Measurements from ENCODE around the gene PNP. TPM values are rescaled to one million over a fixed set of nuclear protein-coding genes. Genes with fewer than 3 reads are reported as not detected.
"Not testable (repeated sequence)": the region's sequence is repeated elsewhere in the genome, so short reads cannot be mapped to it uniquely, and the experiment has no call there.

Gene PNP
- total and polyA plus RNA-seq, 2 experiments from 2014 or later = 15.6 to 22.2 TPM

DNA sequence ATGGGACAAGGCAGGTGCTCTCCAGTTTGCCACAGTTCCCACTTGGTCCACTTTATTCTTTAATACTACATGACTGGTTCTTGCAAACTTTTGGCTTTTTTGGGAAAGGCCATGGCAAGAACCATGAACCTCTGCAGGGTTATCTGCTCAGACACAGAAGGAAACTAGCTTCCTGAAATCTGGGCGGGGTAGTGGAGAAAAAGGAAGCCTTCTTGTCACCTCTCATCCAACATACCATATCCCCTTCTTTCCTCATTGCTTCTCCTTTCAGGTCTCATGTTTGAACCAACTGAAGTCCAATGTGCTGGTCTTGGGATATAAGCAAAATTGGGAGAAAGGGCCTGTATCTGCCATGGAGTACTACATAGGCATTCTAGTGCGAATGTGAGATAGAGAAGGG, 27.7 kb upstream of the PNP start:
- Histone ChIP-seq H3K9me3 (ENCODE audit: low read depth) (no peaks in the 10 kb centered on the region), H3K4me1 (ENCODE audit: low read depth) (no peaks in the 10 kb centered on the region), H3K27me3 (no peaks in the 10 kb centered on the region), H3K4me3 (no peak overlapping the region), H3K36me3 (peaks cover 5% of the 10 kb centered on the region), H3K27ac (no peak overlapping the region)
- TF ChIP-seq, protein P1, sequence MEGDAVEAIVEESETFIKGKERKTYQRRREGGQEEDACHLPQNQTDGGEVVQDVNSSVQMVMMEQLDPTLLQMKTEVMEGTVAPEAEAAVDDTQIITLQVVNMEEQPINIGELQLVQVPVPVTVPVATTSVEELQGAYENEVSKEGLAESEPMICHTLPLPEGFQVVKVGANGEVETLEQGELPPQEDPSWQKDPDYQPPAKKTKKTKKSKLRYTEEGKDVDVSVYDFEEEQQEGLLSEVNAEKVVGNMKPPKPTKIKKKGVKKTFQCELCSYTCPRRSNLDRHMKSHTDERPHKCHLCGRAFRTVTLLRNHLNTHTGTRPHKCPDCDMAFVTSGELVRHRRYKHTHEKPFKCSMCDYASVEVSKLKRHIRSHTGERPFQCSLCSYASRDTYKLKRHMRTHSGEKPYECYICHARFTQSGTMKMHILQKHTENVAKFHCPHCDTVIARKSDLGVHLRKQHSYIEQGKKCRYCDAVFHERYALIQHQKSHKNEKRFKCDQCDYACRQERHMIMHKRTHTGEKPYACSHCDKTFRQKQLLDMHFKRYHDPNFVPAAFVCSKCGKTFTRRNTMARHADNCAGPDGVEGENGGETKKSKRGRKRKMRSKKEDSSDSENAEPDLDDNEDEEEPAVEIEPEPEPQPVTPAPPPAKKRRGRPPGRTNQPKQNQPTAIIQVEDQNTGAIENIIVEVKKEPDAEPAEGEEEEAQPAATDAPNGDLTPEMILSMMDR (IDR thresholded peaks at IDR 0.05; ENCODE audit: low read depth, low read length) = no peak
- DNase-seq (ENCODE audit: low read depth in 1 of 2, low spot score in 1 of 2) = no peak

DNA sequence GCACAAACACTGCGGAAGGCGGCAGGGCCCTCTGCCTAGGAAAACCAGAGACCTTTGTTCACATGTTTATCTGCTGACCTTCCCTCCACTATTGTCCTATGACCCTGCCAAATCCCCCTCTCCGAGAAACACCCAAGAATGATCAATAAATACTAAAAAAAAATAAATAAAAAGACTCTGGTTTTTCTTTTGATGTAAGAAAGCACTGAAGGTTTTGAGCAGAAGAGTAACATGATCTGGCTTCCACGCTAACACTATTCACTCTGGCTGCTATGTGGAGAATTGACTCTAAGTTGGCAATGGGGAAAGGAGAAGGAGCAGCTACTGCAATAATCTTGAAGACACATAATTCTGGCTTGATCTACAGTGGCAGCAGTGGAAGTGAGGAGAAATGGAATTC, 25.6 kb upstream of the PNP start:
- not testable (repeated sequence) for H3K27me3 ChIP-seq

GRCh38 chr14:20446889-20447288, 22.3 kb upstream of the PNP start:
- H3K27ac ChIP-seq = no peak overlapping the region
- H3K27me3 ChIP-seq = no peaks in the 10 kb centered on the region
- no peaks in the 10 kb centered on the region for H3K9me3 ChIP-seq (ENCODE audit: low read depth)
- H3K36me3 ChIP-seq = peaks cover 43% of the 10 kb centered on the region
- TF ChIP-seq, protein P1 (IDR thresholded peaks at IDR 0.05; ENCODE audit: low read depth, low read length) = no peak
- no peaks in the 10 kb centered on the region for H3K4me1 ChIP-seq (ENCODE audit: low read depth)
- H3K4me3 ChIP-seq = no peak overlapping the region
- no peak for DNase-seq (ENCODE audit: low read depth in 1 of 2, low spot score in 1 of 2)

More for the DNA sequence above, 25.6 kb upstream of the PNP start:
- peaks cover 23% of the 10 kb centered on the region for H3K36me3 ChIP-seq
- H3K9me3 ChIP-seq (ENCODE audit: low read depth); H3K4me1 ChIP-seq (ENCODE audit: low read depth); H3K27ac ChIP-seq; H3K4me3 ChIP-seq; DNase-seq (ENCODE audit: low read depth in 1 of 2, low spot score in 1 of 2): not testable (repeated sequence)

GRCh38 chr14:20452831-20453230, 16.4 kb upstream of the PNP start:
- not testable (repeated sequence) for H3K27me3 ChIP-seq; H3K9me3 ChIP-seq (ENCODE audit: low read depth); DNase-seq (ENCODE audit: low read depth in 1 of 2, low spot score in 1 of 2); H3K27ac ChIP-seq; H3K4me3 ChIP-seq; H3K4me1 ChIP-seq (ENCODE audit: low read depth)
- H3K36me3 ChIP-seq = peaks cover 42% of the 10 kb centered on the region

- TF ChIP-seq, protein P1 (IDR thresholded peaks at IDR 0.05; ENCODE audit: low read depth, low read length) = no peak
- Histone ChIP-seq H3K4me1 (ENCODE audit: low read depth) (peaks cover 10% of the 10 kb centered on the region), H3K27me3 (no peaks in the 10 kb centered on the region), H3K4me3 (peak within 1 kb of the TSS; percentile 51), H3K36me3 (peaks cover 29% of the 10 kb centered on the region), H3K9me3 (ENCODE audit: low read depth) (no peaks in the 10 kb centered on the region), H3K27ac (peak within 1 kb of the TSS; percentile 99)
- DNase-seq (ENCODE audit: low read depth in 1 of 2, low spot score in 1 of 2) = peak; percentile 100
Measured at GRCh38 chr14:20454516-20455354, 14.5 kb upstream of the PNP start, which contains the start of the genes APEX1 and OSGEP. Gene APEX1, plus strand, starts transcription at chr14:20455226. Its CDS starts 420 bp downstream, at chr14:20455646. Gene OSGEP, minus strand, starts transcription at chr14:20454812. Its CDS starts 129 bp downstream, at chr14:20454683.

DNA sequence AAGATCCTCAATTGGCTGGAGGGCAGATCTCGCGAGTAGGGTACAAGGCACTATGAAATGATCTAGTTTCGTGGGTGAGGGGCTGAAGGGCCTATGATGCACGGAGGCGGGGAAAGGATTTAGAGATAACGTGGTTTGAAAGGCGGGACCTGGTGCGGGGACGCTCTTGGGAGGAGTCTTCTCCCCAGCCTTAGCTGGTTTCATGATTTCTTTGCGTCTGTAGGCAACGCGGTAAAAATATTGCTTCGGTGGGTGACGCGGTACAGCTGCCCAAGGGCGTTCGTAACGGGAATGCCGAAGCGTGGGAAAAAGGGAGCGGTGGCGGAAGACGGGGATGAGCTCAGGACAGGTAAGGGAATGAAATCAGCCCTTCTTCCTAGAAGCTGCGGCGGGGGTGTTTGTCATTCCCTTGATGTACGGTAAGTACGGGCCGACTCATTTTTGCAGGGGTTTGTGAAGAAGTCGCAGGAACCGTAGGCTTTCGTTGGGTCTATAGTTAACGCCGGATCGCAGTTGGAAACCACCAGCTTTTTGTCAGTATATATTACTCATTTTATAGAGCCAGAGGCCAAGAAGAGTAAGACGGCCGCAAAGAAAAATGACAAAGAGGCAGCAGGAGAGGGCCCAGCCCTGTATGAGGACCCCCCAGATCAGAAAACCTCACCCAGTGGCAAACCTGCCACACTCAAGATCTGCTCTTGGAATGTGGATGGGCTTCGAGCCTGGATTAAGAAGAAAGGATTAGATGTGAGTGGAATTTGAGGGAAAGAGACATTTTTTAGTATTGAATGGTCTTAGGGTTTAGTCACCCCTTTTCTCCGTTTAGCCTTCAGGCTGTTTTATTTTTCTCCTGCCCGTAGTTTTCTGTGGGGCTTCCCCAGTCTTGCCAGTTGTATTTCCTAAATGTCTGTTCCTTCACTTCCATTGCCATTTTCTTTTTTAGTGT, 13.6 kb upstream of the PNP start:
- Histone ChIP-seq H3K9me3 (ENCODE audit: low read depth) (no peaks in the 10 kb centered on the region), H3K4me3 (peak overlapping the region; percentile 51), H3K36me3 (peaks cover 22% of the 10 kb centered on the region), H3K4me1 (ENCODE audit: low read depth) (peaks cover 14% of the 10 kb centered on the region), H3K27ac (peak overlapping the region; percentile 99), H3K27me3 (no peaks in the 10 kb centered on the region)
- DNase-seq (ENCODE audit: low read depth in 1 of 2, low spot score in 1 of 2) = peak; percentile 82 to 91
- TF ChIP-seq, protein P1 (IDR thresholded peaks at IDR 0.05; ENCODE audit: low read depth, low read length) = no peak
